Cardiac ventricle fibroblast (primary cell): ENCODE data around the gene KCNQ1. TPM values are rescaled to one million over a fixed set of nuclear protein-coding genes. Genes with fewer than 3 reads are reported as not detected.

Experiments used
- total RNA-seq: library from RNA; depleted of rRNA; stranded (reverse); fragments of >200 nt; gene quantifications from 2 replicates; pipeline ENCODE4 v1.2.3, GENCODE V29; 2015

KCNQ1 gene, protein sequence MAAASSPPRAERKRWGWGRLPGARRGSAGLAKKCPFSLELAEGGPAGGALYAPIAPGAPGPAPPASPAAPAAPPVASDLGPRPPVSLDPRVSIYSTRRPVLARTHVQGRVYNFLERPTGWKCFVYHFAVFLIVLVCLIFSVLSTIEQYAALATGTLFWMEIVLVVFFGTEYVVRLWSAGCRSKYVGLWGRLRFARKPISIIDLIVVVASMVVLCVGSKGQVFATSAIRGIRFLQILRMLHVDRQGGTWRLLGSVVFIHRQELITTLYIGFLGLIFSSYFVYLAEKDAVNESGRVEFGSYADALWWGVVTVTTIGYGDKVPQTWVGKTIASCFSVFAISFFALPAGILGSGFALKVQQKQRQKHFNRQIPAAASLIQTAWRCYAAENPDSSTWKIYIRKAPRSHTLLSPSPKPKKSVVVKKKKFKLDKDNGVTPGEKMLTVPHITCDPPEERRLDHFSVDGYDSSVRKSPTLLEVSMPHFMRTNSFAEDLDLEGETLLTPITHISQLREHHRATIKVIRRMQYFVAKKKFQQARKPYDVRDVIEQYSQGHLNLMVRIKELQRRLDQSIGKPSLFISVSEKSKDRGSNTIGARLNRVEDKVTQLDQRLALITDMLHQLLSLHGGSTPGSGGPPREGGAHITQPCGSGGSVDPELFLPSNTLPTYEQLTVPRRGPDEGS
- 0.10 and 0.25 TPM in 2 replicates for total RNA-seq

DNA sequence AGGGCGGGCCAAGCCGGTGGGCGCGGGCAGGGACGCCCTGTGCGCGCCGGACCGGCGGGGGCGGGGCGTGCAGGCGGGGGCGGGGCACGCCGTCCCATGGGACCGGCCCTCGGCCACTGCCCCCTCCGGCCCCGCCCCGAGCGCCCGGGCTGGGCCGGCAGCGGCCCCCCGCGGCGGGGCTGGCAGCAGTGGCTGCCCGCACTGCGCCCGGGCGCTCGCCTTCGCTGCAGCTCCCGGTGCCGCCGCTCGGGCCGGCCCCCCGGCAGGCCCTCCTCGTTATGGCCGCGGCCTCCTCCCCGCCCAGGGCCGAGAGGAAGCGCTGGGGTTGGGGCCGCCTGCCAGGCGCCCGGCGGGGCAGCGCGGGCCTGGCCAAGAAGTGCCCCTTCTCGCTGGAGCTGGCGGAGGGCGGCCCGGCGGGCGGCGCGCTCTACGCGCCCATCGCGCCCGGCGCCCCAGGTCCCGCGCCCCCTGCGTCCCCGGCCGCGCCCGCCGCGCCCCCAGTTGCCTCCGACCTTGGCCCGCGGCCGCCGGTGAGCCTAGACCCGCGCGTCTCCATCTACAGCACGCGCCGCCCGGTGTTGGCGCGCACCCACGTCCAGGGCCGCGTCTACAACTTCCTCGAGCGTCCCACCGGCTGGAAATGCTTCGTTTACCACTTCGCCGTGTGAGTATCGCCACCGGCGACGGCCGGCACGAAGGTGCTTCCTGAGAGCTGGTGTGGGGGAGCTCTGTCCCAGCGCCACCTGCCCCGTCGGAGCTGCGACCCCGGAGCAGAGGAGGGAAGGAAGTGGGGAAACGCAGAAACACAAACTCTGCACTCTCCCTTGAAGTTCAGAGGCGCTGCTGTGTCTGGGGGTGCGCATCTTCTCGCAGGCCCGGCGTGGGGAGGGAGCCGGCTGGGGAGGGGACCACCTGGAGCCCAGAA is at the start of gene KCNQ1:
TSS of gene KCNQ1 (plus strand) at position 188 of the 925 bp plus-strand sequence. CDS start at position 279, 91 bp downstream.

DNA sequence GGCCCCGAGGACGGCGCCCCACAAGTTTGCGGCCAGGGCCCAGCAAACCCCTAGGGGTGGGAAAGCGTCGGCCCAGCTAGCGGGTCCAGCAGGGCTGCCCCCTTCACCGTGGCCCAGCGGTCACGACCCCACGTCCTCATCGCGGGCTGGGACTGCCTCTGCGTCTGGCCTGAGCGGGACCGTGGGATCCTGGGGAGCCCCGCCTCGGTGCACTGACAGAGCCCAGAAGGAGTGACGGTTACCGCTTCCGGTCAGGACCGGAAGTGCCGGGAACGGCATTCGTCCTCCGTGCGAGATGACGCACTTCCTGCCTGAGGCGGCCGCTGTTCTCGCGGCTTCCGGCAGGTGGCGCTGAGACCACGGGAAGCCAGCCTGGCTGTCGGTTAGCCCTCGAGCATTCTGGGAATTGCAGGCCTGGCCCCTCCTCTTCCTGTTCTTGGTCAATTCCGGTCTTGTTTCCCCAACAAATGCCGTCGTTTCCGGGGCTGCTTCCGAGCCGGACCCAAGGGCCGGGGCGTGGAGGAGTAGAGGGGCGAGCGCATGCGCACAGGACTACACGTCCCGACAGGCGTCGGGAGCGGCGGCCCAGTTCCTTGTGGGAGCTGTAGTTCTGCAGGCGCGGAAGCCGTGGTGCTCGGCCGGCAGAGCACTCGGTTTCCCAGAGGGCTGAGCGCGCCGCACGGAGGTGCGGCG is 44.6 kb upstream of the KCNQ1 start, which contains the start of gene TSSC4:
TSS of gene TSSC4 (plus strand) at position 682 of the 693 bp plus-strand sequence. CDS start 1,884 bp downstream, outside the sequence.

GRCh38 chr11:2443881-2444820 is 657 bp upstream of the KCNQ1 start, which contains the start of gene TRPM5:
TSS of gene TRPM5 (minus strand) at chr11:2444514. CDS start at chr11:2423036, 21,478 bp downstream.

GRCh38 chr11:2699531-2700414 is 255.0 kb downstream of the KCNQ1 start, which contains the start of gene KCNQ1OT1:
TSS of gene KCNQ1OT1 (minus strand) at chr11:2699994.

DNA sequence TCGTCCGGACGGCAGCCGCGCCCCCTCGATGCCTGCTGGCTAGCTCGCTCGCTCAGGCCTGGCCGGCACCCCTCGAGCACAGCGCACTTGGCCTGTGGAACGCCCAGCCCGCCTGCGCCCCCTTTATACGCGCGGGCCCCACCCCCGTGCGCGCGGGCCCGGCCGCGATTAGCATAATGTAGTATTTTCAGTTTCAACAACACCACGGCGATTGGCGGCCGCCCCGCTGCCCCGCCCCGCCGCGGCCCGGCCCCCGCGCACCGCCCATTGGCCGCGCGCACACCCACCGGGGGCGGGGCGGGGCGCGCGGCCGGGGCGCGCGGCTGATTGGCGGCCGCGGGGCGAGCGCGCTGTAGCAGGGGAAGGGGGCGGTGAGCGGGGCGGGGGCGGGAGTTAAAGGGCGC is 440.9 kb downstream of the KCNQ1 start, which contains the start of gene CDKN1C:
TSS of gene CDKN1C (minus strand) at position 98 of the 404 bp plus-strand sequence. CDS start 319 bp downstream, outside the sequence.

Other genes starting within 250 kb of the KCNQ1 start
- not detected in 2 replicates for gene ASCL2, start 174.4 kb upstream of the KCNQ1 start, total RNA-seq
- not detected in 2 replicates for gene C11orf21, start 143.1 kb upstream of the KCNQ1 start, total RNA-seq
- not detected in 2 replicates for gene TSPAN32, start 143.0 kb upstream of the KCNQ1 start, total RNA-seq
- gene CD81, start 67.7 kb upstream of the KCNQ1 start, total RNA-seq: 644 and 702 TPM in 2 replicates
- 28.1 and 36.1 TPM in 2 replicates for gene TSSC4, start 44.3 kb upstream of the KCNQ1 start, total RNA-seq
- not detected in 2 replicates for gene TRPM5, start 494 bp upstream of the KCNQ1 start, total RNA-seq